Measurements from ENCODE around the gene TPT1.

DNA sequence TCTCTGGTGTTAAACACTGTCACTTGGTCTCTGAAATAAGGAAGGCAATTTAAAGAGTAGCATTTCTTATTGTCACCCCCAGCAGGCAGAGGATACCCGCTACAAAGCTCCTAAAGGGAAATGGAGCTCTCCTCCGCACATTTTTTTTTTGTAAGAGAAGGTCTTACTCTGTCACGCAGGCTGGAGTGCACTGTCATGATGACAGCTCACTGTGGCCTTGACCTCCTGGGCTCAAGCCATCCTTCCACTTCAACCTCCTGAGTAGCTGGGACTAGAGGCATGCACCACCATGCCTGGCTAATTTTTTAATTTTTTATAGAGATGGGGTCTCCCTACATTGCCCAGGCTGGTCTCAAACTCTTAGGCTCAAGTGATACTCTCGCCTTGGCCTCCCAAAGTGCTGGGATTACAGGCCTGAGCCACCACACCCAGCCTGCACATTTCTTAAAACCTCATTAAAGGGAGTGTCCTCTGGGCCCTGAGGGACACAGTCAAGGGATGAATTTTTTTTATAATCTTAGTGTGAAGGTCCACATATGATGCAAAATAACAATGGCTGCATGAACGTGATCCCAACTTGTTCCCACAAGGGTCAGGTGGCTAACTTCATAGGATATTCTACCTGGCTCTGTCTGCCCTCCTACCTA lies 45.0 kb upstream of the TPT1 start:
- TF ChIP-seq ZNF274 (IDR thresholded peaks at IDR 0.05; ENCODE audit: low read depth, low read length): no peak
- TF ChIP-seq YY1 (IDR thresholded peaks at IDR 0.05; ENCODE audit: insufficient read depth, insufficient read length): no peak
- no peak for TF ChIP-seq SUZ12 (IDR thresholded peaks at IDR 0.05; ENCODE audit: extremely low read depth, insufficient read depth, insufficient read length)

Data from NT2/D1 (cell line).